GM12878 (cell line): Measurements from ENCODE around the gene ATL3. TPM values are rescaled to one million over a fixed set of nuclear protein-coding genes. Genes with fewer than 3 reads are reported as not detected.

Source experiments
- ATAC-seq: fragments of 200-7000 bp; cut with Tn5 transposase; 3 replicates; pipeline ENCODE4 v1.9.1; 2020; ENCODE audit warnings: mild to moderate bottlenecking, moderate library complexity
- BruUV-seq: library from RNA; stranded (reverse); fragments of 400-500 nt; replicated peaks from 2 replicates; lab custom pipeline; 2021; lab: Mats Ljungman, UMichigan
- CTCF ChIA-PET: fragments of 300-600 bp; sonication (Branson Sonifier 250); formaldehyde crosslinking; extraction: SDS; loops from one replicate; lab custom pipeline; 2021; ENCODE audit warnings: inconsistent platforms; lab: Yijun Ruan, JAX
- POLR2A ChIA-PET: fragments of 350-600 bp; formaldehyde crosslinking; extraction: SDS; loops from one replicate; lab custom pipeline; 2021; ENCODE audit warnings: inconsistent platforms; lab: Charles Lee
- RAD21 ChIA-PET: fragments of 300-600 bp; sonication (Branson Sonifier 250); formaldehyde crosslinking; loops from one replicate; lab custom pipeline; 2023; ENCODE audit warnings: antibody characterized with exemption; ENCODE audit not compliant: unreplicated experiment; lab: Charles Lee
- SMC1A ChIA-PET: fragments of 300-600 bp; sonication (Branson Sonifier 250); formaldehyde crosslinking; loops from one replicate; lab custom pipeline; 2023; ENCODE audit not compliant: unreplicated experiment, uncharacterized antibody; lab: Charles Lee
- DNase-seq: peaks from one replicate; pipeline ENCODE4 v3.0.0-alpha.2; 2011; ENCODE audit warnings: low read depth, low spot score
- FAIRE-seq: peaks from 3 replicates; lab custom pipeline; 2011; peaks lifted over from hg19 to GRCh38; lab: Jason Lieb, UNC
- H2AFZ ChIP-seq: 2 replicates; pipeline ENCODE4 v1.6.0; 2011; ENCODE audit warnings: low read depth, low read length, control low read depth; ENCODE audit not compliant: control insufficient read depth
- H3K27ac ChIP-seq: 2 replicates; pipeline ENCODE4 v1.5.1; 2011; ENCODE audit warnings: control low read depth; ENCODE audit not compliant: control insufficient read depth, insufficient read depth
- H3K27me3 ChIP-seq, 2 experiments: replicated peaks in 1 of 2; 2 replicates each; pipeline versions ENCODE4 v1.6.0 to v1.6.1; 2011; ENCODE audit warnings: low read length in 1 of 2; ENCODE audit not compliant: control insufficient read depth in 2 of 2, insufficient read depth in 2 of 2
- H3K36me3 ChIP-seq, 2 experiments: 2 replicates each; pipeline ENCODE4 v1.5.1; 2011; ENCODE audit warnings: low read length in 1 of 2; ENCODE audit not compliant: control insufficient read depth in 2 of 2, insufficient read depth in 2 of 2
- H3K4me1 ChIP-seq: 2 replicates; pipeline ENCODE4 v1.6.1; 2011; ENCODE audit warnings: mild to moderate bottlenecking, low read length, moderate library complexity, mixed read lengths; ENCODE audit not compliant: control insufficient read depth, insufficient read depth
- H3K4me2 ChIP-seq: 2 replicates; pipeline ENCODE4 v1.6.0; 2011; ENCODE audit warnings: control low read depth; ENCODE audit not compliant: control insufficient read depth, insufficient read depth
- H3K4me3 ChIP-seq: fragments of 200-600 bp; sonication (generic); 2 replicates; pipeline ENCODE4 v1.5.1; 2016
- H3K79me2 ChIP-seq: 2 replicates; pipeline ENCODE4 v1.6.0; 2011; ENCODE audit warnings: low read length; ENCODE audit not compliant: control insufficient read depth, insufficient read depth
- H3K9ac ChIP-seq: 2 replicates; pipeline ENCODE4 v1.8.0; 2011; ENCODE audit warnings: low read length, control low read depth, mixed read lengths; ENCODE audit not compliant: control insufficient read depth, insufficient read depth
- H3K9me3 ChIP-seq: replicated peaks from 3 replicates; pipeline ENCODE4 v1.5.1; 2011; ENCODE audit warnings: mild to moderate bottlenecking, low read length; ENCODE audit not compliant: control insufficient read depth, insufficient read depth
- H4K20me1 ChIP-seq: 2 replicates; pipeline ENCODE4 v1.6.0; 2011; ENCODE audit not compliant: control insufficient read depth, insufficient read depth
- MEF2B ChIP-seq: fragments of 450-650 bp; IDR thresholded peaks from 2 replicates; pipeline ENCODE4 v1.6.1; 2018; ENCODE audit warnings: mild to moderate bottlenecking, moderate library complexity; ENCODE audit not compliant: partially characterized antibody, poor library complexity, severe bottlenecking
- POLR2A ChIP-seq: IDR thresholded peaks from 2 replicates; pipeline ENCODE4 v1.6.1; 2011; ENCODE audit warnings: low read depth, mild to moderate bottlenecking, low read length
- SMAD5 ChIP-seq: IDR thresholded peaks from 2 replicates; pipeline ENCODE4 v1.6.1; 2016; ENCODE audit warnings: antibody characterized with exemption, low read depth
- ZNF217 ChIP-seq: fragments of 450-650 bp; IDR thresholded peaks from 2 replicates; pipeline ENCODE4 v1.6.1; 2017; ENCODE audit warnings: antibody characterized with exemption, mild to moderate bottlenecking
- WGBS: methylation state at CpG from one replicate; pipeline ENCODE4 v1.1.6; 2016; ENCODE audit warnings: low lambda C conversion rate; ENCODE audit not compliant: insufficient replicate concordance, insufficient coverage; ENCODE audit errors: missing lambda C conversion rate; 5-methylcytosine and 5-hydroxymethylcytosine counted together
- in situ Hi-C: fragments of 300-500 bp; cut with MboI; formaldehyde crosslinking; loops from 9 replicates; pipeline ENCODE4 v1.14.3; 2018; ENCODE audit warnings: mixed read lengths
- intact Hi-C: fragments of 100-400 bp; cut with micrococcal nuclease; formaldehyde crosslinking; loops from one replicate; pipeline ENCODE4 v1.14.2; 2022; ENCODE audit not compliant: unreplicated experiment
- polyA plus RNA-seq, 11 experiments: library from polyadenylated mRNA; depleted of rRNA in 4 of 11; unstranded in 6 of 11; stranded (reverse) in 5 of 11; fragments of >200 nt; fragmentation: Nextera tagmentation in 4 of 11; fragmentation: Illumina TruSeq in 1 of 11; extraction: Ambion mirVana in 4 of 11; extraction: Trizol in 1 of 11; gene quantifications; 1 replicate in 1 of 11; 2 replicates in 10 of 11; pipeline versions ENCODE4 v1.2.1 to v1.2.3, GENCODE V29; 2011 to 2016; ENCODE audit warnings: inconsistent platforms in 2 of 11, missing spikeins in 2 of 11, low read depth in 1 of 11
- total RNA-seq, 4 experiments: library from RNA; depleted of rRNA in 3 of 4; stranded (reverse); fragments of >200 nt in 3 of 4; fragmentation: Illumina TruSeq in 1 of 4; extraction: Trizol in 1 of 4; gene quantifications; 2 replicates each; pipeline versions ENCODE4 v1.2.1 to v1.2.3, GENCODE V29; 2013 to 2021

Gene ATL3
- total and polyA plus RNA-seq, 10 of the 15 experiments (the other 5 are each of a cell fraction or from before 2014, with no cell fraction given) = 12.0 to 36.0 (median 21.5) TPM

DNA sequence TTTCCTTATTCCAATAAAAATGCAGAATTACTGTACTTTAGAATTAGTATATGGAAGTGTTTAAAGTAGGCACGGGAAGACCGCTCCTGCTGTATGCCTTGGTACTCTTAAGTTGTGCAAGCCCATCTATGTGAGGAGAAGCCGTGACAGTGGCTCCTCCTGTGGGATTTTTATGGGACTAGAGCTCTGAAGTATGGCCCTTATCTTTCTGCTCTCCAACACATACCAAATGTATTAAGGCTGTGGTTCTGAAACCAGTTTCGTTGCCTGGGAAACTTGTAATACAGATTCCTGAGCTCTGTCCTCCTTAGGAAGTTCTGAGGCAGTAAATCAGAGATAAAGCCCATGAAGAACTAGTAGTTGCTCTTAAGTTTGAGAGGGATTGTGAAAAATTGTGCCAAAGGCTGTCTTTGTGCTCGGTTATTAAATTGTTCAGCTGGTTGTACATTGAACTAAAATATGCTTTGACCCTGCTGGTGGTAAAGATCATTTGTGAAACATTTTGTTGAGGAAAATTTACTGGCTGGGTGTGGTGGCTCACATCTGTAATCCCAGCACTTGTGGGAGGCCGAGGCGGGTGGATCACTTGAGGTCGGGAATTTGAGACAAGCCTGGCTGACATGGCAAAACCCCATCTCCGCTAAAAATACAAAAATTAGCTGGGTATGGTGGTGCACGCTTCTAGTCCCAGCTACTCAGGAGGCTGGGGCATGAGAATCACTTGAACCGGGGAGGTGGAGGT lies 39.5 kb upstream of the ATL3 start (continued):
- no peak for TF ChIP-seq ZNF217
- TF ChIP-seq, all 136 proteins: peak for 0

DNA sequence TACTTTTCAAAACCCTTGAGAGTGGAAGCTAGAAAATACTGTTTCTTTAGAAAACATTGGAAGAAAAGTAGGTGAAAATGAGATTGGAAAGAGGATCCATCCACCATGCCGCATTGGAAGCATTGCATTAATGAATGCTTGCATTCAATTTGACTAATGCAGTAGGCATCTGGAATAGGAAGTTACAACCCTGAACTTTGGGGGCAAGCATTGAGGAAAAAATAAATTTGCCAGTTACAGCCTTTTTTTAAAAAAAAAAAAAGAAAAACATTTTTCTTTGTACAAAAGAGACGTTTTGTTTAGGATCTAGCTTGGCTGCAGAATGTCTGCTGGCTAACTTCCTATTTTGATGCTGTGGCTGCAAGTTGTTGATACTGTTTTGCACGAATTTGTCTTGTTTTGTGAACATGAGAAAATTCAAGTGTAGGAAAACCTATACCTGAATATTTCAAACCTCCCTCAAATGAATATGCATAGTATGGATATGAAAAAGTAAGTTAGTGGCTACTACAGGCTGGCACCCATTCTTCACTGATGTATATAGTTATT lies 38.2 kb upstream of the ATL3 start:
- no peak overlapping the region for H3K4me2 ChIP-seq
- no peaks in the 10 kb centered on the region for H3K4me1 ChIP-seq
- no TSS peak for BruUV-seq
- H3K27ac ChIP-seq = no peak overlapping the region
- ChIA-PET CTCF (interaction anchor here (1.0 kb wide), 1 partner anchor 29 kb away, joined by 5 read pairs; no protein-coding TSS in a partner anchor), POLR2A (interaction anchor here (0.6 kb wide), 1 partner anchor 47 kb away, joined by 3 read pairs; no protein-coding TSS in a partner anchor), SMC1A (interaction anchor here (1.1 kb wide), 1 partner anchor 10 kb away, joined by 3 read pairs; no protein-coding TSS in a partner anchor), RAD21 (no interaction called here)
- H3K4me3 ChIP-seq = no peak overlapping the region
- FAIRE-seq (no peak), ATAC-seq (no peak), DNase-seq (no peak)
- no peaks in the 10 kb centered on the region for H3K27me3 ChIP-seq
- no peak overlapping the region for H3K9ac ChIP-seq
- H3K79me2 ChIP-seq = no peaks in the 10 kb centered on the region; the same call in none of the 2 replicates
- intact Hi-C loops (no loop called here), in situ Hi-C loops (no loop called here)
- TF ChIP-seq POLR2A (no peak), MEF2B (no peak), SMAD5 (no peak)
- H2AFZ ChIP-seq = no peak overlapping the region
- 81% methylated on average over 3 of the region's 3 CpGs for WGBS
- no peaks in the 10 kb centered on the region for H4K20me1 ChIP-seq
- H3K9me3 ChIP-seq = no peaks in the 10 kb centered on the region
- H3K36me3 ChIP-seq = no peaks in the 10 kb centered on the region
